HEK293T (cell line): ENCODE results near the gene TRIM62.

Experiments used
- CTCF ChIA-PET: fragments of 350-600 bp; formaldehyde crosslinking; extraction: SDS; loops from one replicate; lab custom pipeline; 2021; ENCODE audit warnings: antibody characterized with exemption, inconsistent platforms; lab: Yijun Ruan, JAX
- POLR2A ChIA-PET: fragments of 350-600 bp; formaldehyde crosslinking; extraction: SDS; loops from one replicate; lab custom pipeline; 2020; ENCODE audit warnings: antibody characterized with exemption, inconsistent platforms; lab: Yijun Ruan, JAX
- DNase-seq: peaks from one replicate; pipeline ENCODE4 v3.0.0; 2012; ENCODE audit warnings: mixed read lengths; ENCODE audit errors: extremely low spot score
- ARNT ChIP-seq: fragments of 450-650 bp; IDR thresholded peaks from 2 replicates; pipeline ENCODE4 v1.6.1; 2017; ENCODE audit warnings: mild to moderate bottlenecking
- BHLHE40 ChIP-seq: fragments of 450-650 bp; IDR thresholded peaks from 2 replicates; pipeline ENCODE4 v1.6.1; 2016; ENCODE audit warnings: mild to moderate bottlenecking, moderate library complexity, borderline replicate concordance
- CTBP1 ChIP-seq: fragments of 450-650 bp; IDR thresholded peaks from 2 replicates; pipeline ENCODE4 v1.6.1; 2016; ENCODE audit warnings: borderline replicate concordance
- ELF4 ChIP-seq: fragments of 450-650 bp; IDR thresholded peaks from 2 replicates; pipeline ENCODE4 v1.6.1; 2017; ENCODE audit warnings: antibody characterized with exemption
- FOXA1 ChIP-seq: fragments of 450-650 bp; IDR thresholded peaks from 2 replicates; pipeline ENCODE4 v1.6.1; 2016; ENCODE audit warnings: mild to moderate bottlenecking
- FOXK2 ChIP-seq: fragments of 450-650 bp; IDR thresholded peaks from 2 replicates; pipeline ENCODE4 v1.6.1; 2016; ENCODE audit warnings: mild to moderate bottlenecking
- FOXM1 ChIP-seq: fragments of 450-650 bp; IDR thresholded peaks from 2 replicates; pipeline ENCODE4 v1.6.1; 2017; ENCODE audit warnings: mild to moderate bottlenecking, borderline replicate concordance
- HDGF ChIP-seq: fragments of 450-650 bp; IDR thresholded peaks from 2 replicates; pipeline ENCODE4 v1.6.1; 2017; ENCODE audit warnings: antibody characterized with exemption, borderline replicate concordance
- L3MBTL2 ChIP-seq: fragments of 450-650 bp; conservative IDR thresholded peaks from 2 replicates; pipeline ENCODE4 v1.6.1; 2016; ENCODE audit warnings: mild to moderate bottlenecking
- LEF1 ChIP-seq: fragments of 450-650 bp; IDR thresholded peaks from 2 replicates; pipeline ENCODE4 v1.6.1; 2017; ENCODE audit warnings: mild to moderate bottlenecking, borderline replicate concordance
- NFRKB ChIP-seq: fragments of 450-650 bp; IDR thresholded peaks from 2 replicates; pipeline ENCODE4 v1.6.1; 2016; ENCODE audit warnings: mild to moderate bottlenecking, moderate library complexity
- PKNOX1 ChIP-seq: fragments of 450-650 bp; IDR thresholded peaks from 2 replicates; pipeline ENCODE4 v1.6.1; 2016
- SP1 ChIP-seq: fragments of 450-650 bp; IDR thresholded peaks from 2 replicates; pipeline ENCODE4 v1.6.1; 2017
- SUZ12 ChIP-seq: fragments of 450-650 bp; IDR thresholded peaks from 2 replicates; pipeline ENCODE4 v1.6.1; 2016; ENCODE audit warnings: mild to moderate bottlenecking
- TARDBP ChIP-seq: fragments of 450-650 bp; IDR thresholded peaks from 2 replicates; pipeline ENCODE4 v1.6.1; 2016
- ZNF384 ChIP-seq: fragments of 450-650 bp; IDR thresholded peaks from 2 replicates; pipeline ENCODE4 v1.6.1; 2016

TRIM62 gene

GRCh38 chr1:33177996-33178540 lies 3.8 kb downstream of the TRIM62 start:
- CTCF ChIA-PET: no interaction called here
- TF ChIP-seq FOXA1: no peak
- no peak for TF ChIP-seq PKNOX1
- TF ChIP-seq ARNT: no peak
- no peak for TF ChIP-seq FOXM1
- no peak for TF ChIP-seq NFRKB
- no peak for TF ChIP-seq TARDBP
- no peak for DNase-seq
- POLR2A ChIA-PET: interaction anchor here (1.2 kb wide), 1 partner anchor 51 kb away, joined by 4 read pairs; no protein-coding TSS in a partner anchor

- no peak for TF ChIP-seq FOXM1
- no peak for TF ChIP-seq FOXA1
- TF ChIP-seq L3MBTL2: no peak
- no peak for TF ChIP-seq ARNT
- no peak for TF ChIP-seq NFRKB
- no peak for TF ChIP-seq CTBP1
- CTCF ChIA-PET: no interaction called here
- no peak for DNase-seq
- POLR2A ChIA-PET: no interaction called here
Measured at GRCh38 chr1:33176887-33177286, 5.0 kb downstream of the TRIM62 start.

GRCh38 chr1:33176362-33176850 lies 5.4 kb downstream of the TRIM62 start:
- POLR2A ChIA-PET: no interaction called here
- no peak for TF ChIP-seq BHLHE40
- no peak for TF ChIP-seq NFRKB
- no peak for TF ChIP-seq FOXK2
- TF ChIP-seq ARNT: no peak
- TF ChIP-seq LEF1: no peak
- no peak for TF ChIP-seq SP1
- no peak for TF ChIP-seq PKNOX1
- DNase-seq: no peak
- CTCF ChIA-PET: no interaction called here

GRCh38 chr1:33175865-33176264 lies 6.0 kb downstream of the TRIM62 start:
- TF ChIP-seq SP1 (no peak), SUZ12 (no peak), BHLHE40 (no peak), ELF4 (no peak), HDGF (no peak)
- POLR2A ChIA-PET: no interaction called here
- no peak for DNase-seq
- CTCF ChIA-PET: interaction anchor here (1.1 kb wide), 1 partner anchor 38 kb away, joined by 3 read pairs; no protein-coding TSS in a partner anchor

- ChIA-PET CTCF (interaction anchor here (1.1 kb wide), 1 partner anchor 35 kb away, joined by 3 read pairs; no protein-coding TSS in a partner anchor), POLR2A (interaction anchor here (1.3 kb wide), 1 partner anchor 8 kb away, joined by 6 read pairs; the partner anchor contains the start of gene TRIM62)
- no peak for DNase-seq
- TF ChIP-seq ARNT (no peak), ZNF384 (no peak), SUZ12 (no peak), FOXA1 (no peak), FOXM1 (no peak), NFRKB (no peak), ELF4 (no peak), BHLHE40 (no peak), TARDBP (no peak), PKNOX1 (no peak), LEF1 (no peak), CTBP1 (no peak), FOXK2 (no peak), SP1 (no peak), HDGF (no peak), L3MBTL2 (no peak)
Measured at GRCh38 chr1:33173091-33173490, 8.8 kb downstream of the TRIM62 start.

- TF ChIP-seq BHLHE40 (no peak), CTBP1 (no peak), TARDBP (no peak), NFRKB (no peak), FOXM1 (no peak), HDGF (no peak), ARNT (no peak), ELF4 (no peak), L3MBTL2 (no peak), ZNF384 (no peak), FOXA1 (no peak), FOXK2 (no peak), SUZ12 (no peak), SP1 (no peak), LEF1 (no peak), PKNOX1 (no peak; the same call in 1 of the 2 replicates)
- DNase-seq: no peak
- ChIA-PET POLR2A (interaction anchor here (1.3 kb wide), 1 partner anchor 9 kb away, joined by 6 read pairs; the partner anchor contains the start of gene TRIM62), CTCF (interaction anchor here (1.1 kb wide), 1 partner anchor 34 kb away, joined by 3 read pairs; no protein-coding TSS in a partner anchor)
Measured at GRCh38 chr1:33171977-33172813, 9.6 kb downstream of the TRIM62 start.
